Activated T-cell treated with anti-CD3 and anti-CD28 coated beads for 4 hours (primary cell): Measurements from ENCODE around the gene FZD4.

Experiments
- DNase-seq: peaks from one replicate; pipeline ENCODE4 v3.0.0-alpha.2; 2020

The FZD4 gene

DNA sequence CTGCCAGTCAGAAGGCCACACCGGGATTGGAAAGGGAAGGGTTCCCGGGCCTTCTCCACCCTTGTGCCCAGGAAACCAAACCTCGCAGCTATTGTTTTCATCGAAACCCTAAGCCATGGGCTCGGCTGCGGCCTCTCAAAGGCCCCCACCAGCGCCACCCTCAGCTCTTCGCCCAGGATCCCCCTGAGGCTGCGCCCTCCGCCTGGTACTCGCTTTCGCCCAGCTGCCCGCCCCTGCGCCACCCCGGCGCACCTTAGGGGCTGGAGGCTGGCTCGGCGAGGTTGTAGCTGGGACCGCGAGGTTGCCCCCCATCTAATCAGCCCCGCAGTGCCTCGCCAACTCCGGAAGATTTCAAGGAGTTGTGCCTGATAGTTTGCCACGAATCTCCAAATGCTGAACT lies 49.0 kb downstream of the FZD4 start:
- DNase-seq, result no peak

GRCh38 chr11:86905252-86905651 lies 49.9 kb downstream of the FZD4 start:
- DNase-seq, result no peak

DNA sequence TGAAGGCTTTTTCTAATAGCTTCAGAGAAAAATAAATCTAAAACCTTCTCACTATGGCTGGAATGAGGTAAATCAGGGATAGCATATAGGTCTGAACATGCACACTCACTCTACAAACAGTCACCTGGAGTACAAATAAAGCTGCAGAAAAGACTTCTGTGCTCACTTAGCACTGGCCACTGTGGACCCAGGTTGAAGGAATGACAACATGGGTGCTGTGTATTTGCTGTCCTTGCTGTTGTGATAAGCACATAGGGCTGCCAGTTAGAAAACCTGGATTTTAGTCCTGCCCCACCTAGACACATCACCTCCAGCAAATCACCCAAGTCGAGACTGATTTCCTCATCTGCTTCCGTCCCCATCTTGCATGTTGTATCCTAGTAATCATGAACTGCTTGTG lies 51.2 kb downstream of the FZD4 start:
- DNase-seq, result no peak

DNA sequence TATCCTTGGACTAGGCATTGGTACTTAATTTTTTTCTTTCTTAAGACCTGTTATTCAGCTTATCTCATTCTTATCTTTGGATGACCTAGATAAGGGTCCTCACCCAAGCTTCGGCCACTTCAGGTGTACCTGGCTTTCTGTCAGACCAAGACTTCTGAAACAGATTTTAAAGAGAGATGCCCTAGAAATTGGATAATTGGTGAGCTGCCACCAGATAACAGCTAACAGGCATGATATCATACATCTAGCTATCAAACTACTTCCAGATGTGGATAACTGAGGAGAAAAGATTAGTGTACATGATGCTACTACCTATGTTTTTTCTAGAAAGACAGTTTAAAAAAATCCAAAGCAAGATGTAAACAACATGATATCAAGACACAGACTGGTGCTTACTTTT lies 52.9 kb downstream of the FZD4 start:
- DNase-seq, result no peak

- DNase-seq, result no peak
These were observed 53.6 kb downstream of the FZD4 start for GRCh38 chr11:86901599-86901998.

- no peak for DNase-seq
These were observed 55.0 kb downstream of the FZD4 start for GRCh38 chr11:86900162-86900561.

GRCh38 chr11:86898689-86899088 lies 56.5 kb downstream of the FZD4 start:
- DNase-seq, result no peak

GRCh38 chr11:86896441-86896841 lies 58.8 kb downstream of the FZD4 start:
- DNase-seq, result no peak
